Keratinocyte (primary cell): Measurements from ENCODE around the gene KREMEN1. TPM values are rescaled to one million over a fixed set of nuclear protein-coding genes. Genes with fewer than 3 reads are reported as not detected.

Experiments
- DNase-seq: peaks from one replicate; pipeline ENCODE4 v3.0.0-alpha.2; 2011; ENCODE audit warnings: low read depth, missing footprints, low spot score
- FAIRE-seq: peaks from 2 replicates; lab custom pipeline; 2011; peaks lifted over from hg19 to GRCh38; lab: Jason Lieb, UNC
- H2AFZ ChIP-seq: 2 replicates; pipeline ENCODE4 v1.6.0; 2012; ENCODE audit warnings: low read length, control low read depth, inconsistent platforms; ENCODE audit not compliant: control insufficient read depth
- H3K27ac ChIP-seq: 2 replicates; pipeline ENCODE4 v1.5.1; 2011; ENCODE audit warnings: low read length; ENCODE audit not compliant: control insufficient read depth, insufficient read depth
- H3K27me3 ChIP-seq: 3 replicates; pipeline ENCODE4 v1.6.0; 2011; ENCODE audit warnings: low read length; ENCODE audit not compliant: control insufficient read depth, insufficient read depth; ENCODE audit errors: extremely low read depth
- H3K36me3 ChIP-seq, 2 experiments: 2 replicates in 1 of 2; 3 replicates in 1 of 2; pipeline ENCODE4 v1.5.1; 2011; ENCODE audit warnings: low read length in 2 of 2, mild to moderate bottlenecking in 1 of 2; ENCODE audit not compliant: control insufficient read depth in 2 of 2, insufficient read depth in 2 of 2; ENCODE audit errors: extremely low read depth in 1 of 2
- H3K4me1 ChIP-seq: 3 replicates; pipeline ENCODE4 v1.5.1; 2011; ENCODE audit warnings: low read length; ENCODE audit not compliant: control insufficient read depth, insufficient read depth; ENCODE audit errors: extremely low read depth
- H3K4me2 ChIP-seq: 3 replicates; pipeline ENCODE4 v1.6.0; 2011; ENCODE audit warnings: low read depth, low read length; ENCODE audit not compliant: control insufficient read depth, insufficient read depth; ENCODE audit errors: extremely low read depth
- H3K4me3 ChIP-seq, 3 experiments: fragments of 200-600 bp in 1 of 3; sonication (generic) in 1 of 3; 2 replicates in 2 of 3; 3 replicates in 1 of 3; pipeline ENCODE4 v1.5.1; 2011 to 2016; ENCODE audit warnings: low read length in 3 of 3, mild to moderate bottlenecking in 3 of 3, control low read depth in 2 of 3, inconsistent platforms in 1 of 3, low read depth in 1 of 3, mixed read lengths in 1 of 3, mixed run types in 1 of 3, moderate library complexity in 1 of 3; ENCODE audit not compliant: control insufficient read depth in 2 of 3, insufficient read depth in 2 of 3; ENCODE audit errors: extremely low read depth in 1 of 3
- H3K79me2 ChIP-seq: 2 replicates; pipeline ENCODE4 v1.6.0; 2012; ENCODE audit warnings: low read length; ENCODE audit not compliant: control insufficient read depth, insufficient read depth
- H3K9ac ChIP-seq: 3 replicates; pipeline ENCODE4 v1.6.0; 2011; ENCODE audit warnings: low read length; ENCODE audit not compliant: control insufficient read depth, insufficient read depth; ENCODE audit errors: extremely low read depth
- H3K9me1 ChIP-seq: 3 replicates; pipeline ENCODE4 v1.6.0; 2011; ENCODE audit warnings: low read length; ENCODE audit not compliant: control insufficient read depth, insufficient read depth; ENCODE audit errors: extremely low read depth
- H3K9me3 ChIP-seq: 2 replicates; pipeline ENCODE4 v1.5.1; 2012; ENCODE audit warnings: low read depth, low read length; ENCODE audit not compliant: control insufficient read depth
- H4K20me1 ChIP-seq: 3 replicates; pipeline ENCODE4 v1.6.0; 2011; ENCODE audit warnings: low read length; ENCODE audit not compliant: control insufficient read depth, insufficient read depth; ENCODE audit errors: extremely low read depth
- CTCF ChIP-seq, 3 experiments: IDR thresholded peaks in 1 of 3; conservative IDR thresholded peaks in 1 of 3; optimal IDR thresholded peaks in 1 of 3; 2 replicates in 2 of 3; 3 replicates in 1 of 3; pipeline versions ENCODE3 to v1.5.1; 2011; ENCODE audit warnings: low read length in 3 of 3, mild to moderate bottlenecking in 3 of 3, moderate library complexity in 2 of 3, control low read depth in 1 of 3, inconsistent platforms in 1 of 3; ENCODE audit not compliant: insufficient read depth in 2 of 3; ENCODE audit errors: extremely low read depth in 1 of 3
- EZH2 ChIP-seq: IDR thresholded peaks from one replicate; pipeline ENCODE4 v1.6.1; 2012; ENCODE audit warnings: inconsistent platforms, mild to moderate bottlenecking, low read length, moderate library complexity
- dilution Hi-C: fragments of 300-500 bp; cut with MboI; formaldehyde crosslinking; loops from one replicate; pipeline ENCODE4 v1.7.0; 2020; ENCODE audit warnings: low sequenced_read_pairs; ENCODE audit not compliant: extremely low pct_ligation_motif_present
- polyA plus RNA-seq, 5 experiments: library from polyadenylated mRNA; depleted of rRNA in 3 of 5; stranded (reverse) in 3 of 5; stranded (forward) in 1 of 5; unstranded in 1 of 5; fragments of >200 nt; gene quantifications; 1 replicate in 1 of 5; 2 replicates in 3 of 5; 3 replicates in 1 of 5; pipeline versions ENCODE4 v1.2.1 to v1.2.3, GENCODE V29; 2011 to 2012; ENCODE audit warnings: missing spikeins in 2 of 5, low read depth in 1 of 5, low replicate concordance in 1 of 5

KREMEN1 gene
- polyA plus RNA-seq, 1 donor (not counting 4 experiments of a cell fraction or from before 2014, with no cell fraction given), result 6.8 TPM

GRCh38 chr22:29130476-29130875 is 57.6 kb downstream of the KREMEN1 start:
- no peak overlapping the region for H3K27ac ChIP-seq

GRCh38 chr22:29133603-29134133 is 60.8 kb downstream of the KREMEN1 start:
- no peak for FAIRE-seq
- TF ChIP-seq EZH2 (no peak), CTCF (optimal IDR thresholded peaks at IDR 0.05 in 1 of 3, IDR thresholded peaks at IDR 0.05 in 1 of 3, conservative IDR thresholded peaks at IDR 0.05 in 1 of 3; ENCODE audit: extremely low read depth in 1 of 3, insufficient read depth in 2 of 3, low read length in 3 of 3) (no peak)

More at GRCh38 chr22:29130476-29130875, 57.6 kb downstream of the KREMEN1 start:
- TF ChIP-seq EZH2, result no peak
- FAIRE-seq (no peak), DNase-seq (no peak)
- Histone ChIP-seq H3K9ac (no peak overlapping the region), H3K4me3 (no peak overlapping the region), H3K27me3 (no peaks in the 10 kb centered on the region), H3K79me2 (no peaks in the 10 kb centered on the region), H3K4me2 (no peak overlapping the region), H3K36me3 (no peaks in the 10 kb centered on the region), H3K9me1 (no peaks in the 10 kb centered on the region), H2AFZ (no peak overlapping the region), H3K9me3 (no peaks in the 10 kb centered on the region), H3K4me1 (no peaks in the 10 kb centered on the region), H4K20me1 (no peaks in the 10 kb centered on the region)
- dilution Hi-C loops, result no loop called here

GRCh38 chr22:29134448-29134847 is 61.6 kb downstream of the KREMEN1 start:
- FAIRE-seq, result no peak
- Histone ChIP-seq H3K9ac (no peak overlapping the region), H3K4me1 (no peaks in the 10 kb centered on the region), H3K79me2 (no peaks in the 10 kb centered on the region), H3K27me3 (no peaks in the 10 kb centered on the region), H3K4me3 (no peak overlapping the region), H3K36me3 (peaks cover 0 to 5% of the 10 kb centered on the region in 2 experiments), H3K9me1 (no peaks in the 10 kb centered on the region), H3K4me2 (no peak overlapping the region), H4K20me1 (no peaks in the 10 kb centered on the region), H3K27ac (no peak overlapping the region), H2AFZ (no peak overlapping the region), H3K9me3 (no peaks in the 10 kb centered on the region)
- TF ChIP-seq CTCF (optimal IDR thresholded peaks at IDR 0.05 in 1 of 3, IDR thresholded peaks at IDR 0.05 in 1 of 3, conservative IDR thresholded peaks at IDR 0.05 in 1 of 3; ENCODE audit: extremely low read depth in 1 of 3, insufficient read depth in 2 of 3, low read length in 3 of 3) (no peak), EZH2 (no peak)
- dilution Hi-C loops, result no loop called here
- DNase-seq, result no peak

More at GRCh38 chr22:29133603-29134133, 60.8 kb downstream of the KREMEN1 start:
- H3K9ac ChIP-seq, result no peak overlapping the region
- H3K27ac ChIP-seq, result no peak overlapping the region
- H3K4me2 ChIP-seq, result no peak overlapping the region
- no peaks in the 10 kb centered on the region for H3K9me1 ChIP-seq
- H3K79me2 ChIP-seq, result no peaks in the 10 kb centered on the region
- H3K4me1 ChIP-seq, result no peaks in the 10 kb centered on the region
- H3K36me3 ChIP-seq, result peaks cover 0 to 2% of the 10 kb centered on the region in 2 experiments
- H3K9me3 ChIP-seq, result no peaks in the 10 kb centered on the region
- dilution Hi-C loops, result no loop called here
- no peaks in the 10 kb centered on the region for H3K27me3 ChIP-seq
- no peak for DNase-seq
- H4K20me1 ChIP-seq, result no peaks in the 10 kb centered on the region
- no peak overlapping the region for H3K4me3 ChIP-seq
- no peak overlapping the region for H2AFZ ChIP-seq
